Type B pancreatic cell (in vitro differentiated cells): ENCODE results near the gene EPHA2. TPM values are rescaled to one million over a fixed set of nuclear protein-coding genes. Genes with fewer than 3 reads are reported as not detected.

ENCODE experiments used
- DNase-seq: peaks from one replicate; pipeline ENCODE4 v3.0.0; 2021; ENCODE audit warnings: mixed read lengths; ENCODE audit not compliant: unreplicated experiment; ENCODE audit errors: extremely low spot score
- H3K27ac Mint-ChIP-seq: 2 replicates; pipeline ENCODE4 v1.8.0; 2021; ENCODE audit warnings: mild to moderate bottlenecking, mixed read lengths
- H3K27me3 Mint-ChIP-seq: 2 replicates; pipeline ENCODE4 v1.8.0; 2021; ENCODE audit warnings: mixed read lengths
- H3K36me3 Mint-ChIP-seq: 2 replicates; pipeline ENCODE4 v1.8.0; 2021; ENCODE audit warnings: mixed read lengths
- H3K4me1 Mint-ChIP-seq: one replicate; pipeline ENCODE4 v1.8.0; 2021; ENCODE audit warnings: mixed read lengths; ENCODE audit not compliant: unreplicated experiment
- H3K4me3 Mint-ChIP-seq: 2 replicates; pipeline ENCODE4 v1.8.0; 2021; ENCODE audit warnings: mild to moderate bottlenecking, mixed read lengths
- H3K9me3 Mint-ChIP-seq: 2 replicates; pipeline ENCODE4 v1.8.0; 2021; ENCODE audit warnings: mixed read lengths
- total RNA-seq: library from RNA; stranded (reverse); gene quantifications from 2 replicates; pipeline ENCODE4 v1.2.1, GENCODE V29; 2021; ENCODE audit warnings: low replicate concordance
- TF ChIP-seq, protein P1 (sequence below): fragments of 200-600 bp; sonication (generic); conservative IDR thresholded peaks from 2 replicates; pipeline ENCODE4 v1.5.0; 2021; ENCODE audit warnings: antibody characterized with exemption, mild to moderate bottlenecking

EPHA2 gene
- total RNA-seq, 1 donor from 2014 or later = 40.3 TPM

GRCh38 chr1:16092923-16093511, 62.9 kb downstream of the EPHA2 start:
- Mint-ChIP-seq H3K4me3 (no peak overlapping the region), H3K27me3 (peaks cover 5% of the 10 kb centered on the region), H3K4me1 (peaks cover 9% of the 10 kb centered on the region), H3K9me3 (no peaks in the 10 kb centered on the region), H3K36me3 (no peaks in the 10 kb centered on the region), H3K27ac (no peak overlapping the region)
- TF ChIP-seq, protein P1, sequence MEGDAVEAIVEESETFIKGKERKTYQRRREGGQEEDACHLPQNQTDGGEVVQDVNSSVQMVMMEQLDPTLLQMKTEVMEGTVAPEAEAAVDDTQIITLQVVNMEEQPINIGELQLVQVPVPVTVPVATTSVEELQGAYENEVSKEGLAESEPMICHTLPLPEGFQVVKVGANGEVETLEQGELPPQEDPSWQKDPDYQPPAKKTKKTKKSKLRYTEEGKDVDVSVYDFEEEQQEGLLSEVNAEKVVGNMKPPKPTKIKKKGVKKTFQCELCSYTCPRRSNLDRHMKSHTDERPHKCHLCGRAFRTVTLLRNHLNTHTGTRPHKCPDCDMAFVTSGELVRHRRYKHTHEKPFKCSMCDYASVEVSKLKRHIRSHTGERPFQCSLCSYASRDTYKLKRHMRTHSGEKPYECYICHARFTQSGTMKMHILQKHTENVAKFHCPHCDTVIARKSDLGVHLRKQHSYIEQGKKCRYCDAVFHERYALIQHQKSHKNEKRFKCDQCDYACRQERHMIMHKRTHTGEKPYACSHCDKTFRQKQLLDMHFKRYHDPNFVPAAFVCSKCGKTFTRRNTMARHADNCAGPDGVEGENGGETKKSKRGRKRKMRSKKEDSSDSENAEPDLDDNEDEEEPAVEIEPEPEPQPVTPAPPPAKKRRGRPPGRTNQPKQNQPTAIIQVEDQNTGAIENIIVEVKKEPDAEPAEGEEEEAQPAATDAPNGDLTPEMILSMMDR = no peak
- no peak for DNase-seq

DNA sequence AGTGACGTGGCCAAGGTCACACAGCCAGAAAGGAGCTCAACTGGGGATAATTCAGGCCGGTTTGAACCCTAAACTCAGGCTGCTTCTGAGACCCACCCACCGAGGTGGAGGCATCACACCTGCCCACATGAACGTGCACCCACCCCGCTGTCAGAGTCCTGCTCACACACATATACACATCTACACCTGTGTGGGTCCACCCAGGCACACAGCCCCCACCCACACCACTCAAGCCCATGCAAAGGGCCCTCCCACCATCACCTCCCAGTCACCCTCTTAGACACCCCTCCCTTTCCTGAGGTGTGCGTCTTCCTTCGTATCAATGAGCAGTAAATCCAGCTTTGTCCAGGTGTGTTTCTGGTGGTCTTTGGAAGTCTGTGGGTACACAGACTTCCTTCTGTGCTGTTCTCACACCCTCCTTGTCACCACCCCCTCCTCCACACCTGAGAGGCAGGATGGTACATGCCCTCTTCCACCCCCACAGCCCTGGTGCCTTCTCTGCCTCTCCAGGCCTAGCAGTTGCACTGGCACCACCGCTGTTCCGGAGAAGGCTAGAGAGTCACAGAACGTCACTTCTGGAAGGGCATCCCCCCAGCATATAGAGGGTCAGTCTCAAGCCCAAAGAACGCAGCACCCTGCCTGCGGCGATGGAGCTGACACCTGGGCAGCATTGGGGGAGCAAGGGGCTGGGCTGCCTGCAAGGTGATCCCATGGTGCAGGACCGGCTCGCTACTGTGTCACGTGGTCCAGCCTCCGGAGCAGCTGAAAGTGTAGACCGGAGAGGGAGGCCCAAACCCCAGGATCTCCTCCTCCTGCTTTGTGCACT, 63.6 kb downstream of the EPHA2 start:
- Mint-ChIP-seq H3K4me3 (no peak overlapping the region), H3K9me3 (no peaks in the 10 kb centered on the region), H3K27ac (no peak overlapping the region), H3K36me3 (no peaks in the 10 kb centered on the region), H3K4me1 (peaks cover 13% of the 10 kb centered on the region), H3K27me3 (peaks cover 5% of the 10 kb centered on the region)
- no peak for DNase-seq
- TF ChIP-seq, protein P1 = no peak

- no peaks in the 10 kb centered on the region for H3K36me3 Mint-ChIP-seq
Measured at GRCh38 chr1:16091296-16091695, 64.6 kb downstream of the EPHA2 start.

GRCh38 chr1:16090076-16090826, 65.6 kb downstream of the EPHA2 start:
- no peaks in the 10 kb centered on the region for H3K36me3 Mint-ChIP-seq
- no peaks in the 10 kb centered on the region for H3K27me3 Mint-ChIP-seq
- no peak overlapping the region for H3K4me3 Mint-ChIP-seq
- H3K9me3 Mint-ChIP-seq = no peaks in the 10 kb centered on the region
- peaks cover 14% of the 10 kb centered on the region for H3K4me1 Mint-ChIP-seq
- no peak for DNase-seq
- TF ChIP-seq, protein P1 = no peak
- no peak overlapping the region for H3K27ac Mint-ChIP-seq

More at GRCh38 chr1:16091296-16091695, 64.6 kb downstream of the EPHA2 start:
- no peak for DNase-seq
- no peak overlapping the region for H3K4me3 Mint-ChIP-seq
- H3K4me1 Mint-ChIP-seq = peaks cover 14% of the 10 kb centered on the region
- H3K27me3 Mint-ChIP-seq = peaks cover 2% of the 10 kb centered on the region
- no peak overlapping the region for H3K27ac Mint-ChIP-seq
- TF ChIP-seq, protein P1 = no peak
- no peaks in the 10 kb centered on the region for H3K9me3 Mint-ChIP-seq

- Mint-ChIP-seq H3K27me3 (no peaks in the 10 kb centered on the region), H3K9me3 (no peaks in the 10 kb centered on the region), H3K4me3 (no peak overlapping the region), H3K36me3 (no peaks in the 10 kb centered on the region), H3K27ac (peak overlapping the region; percentile 36), H3K4me1 (peaks cover 11% of the 10 kb centered on the region)
- TF ChIP-seq, protein P1 = no peak
- DNase-seq = no peak
Measured at GRCh38 chr1:16088996-16089395, 66.9 kb downstream of the EPHA2 start.
